HL-60 (cell line): ENCODE data around the gene PLBD2.
A peak's percentile ranks its signal among the peaks of the same experiment; 100 is the strongest.

ENCODE experiments used
- DNase-seq, 2 experiments: peaks; one replicate each; pipeline ENCODE4 v3.0.0-alpha.2; 2010 to 2020; ENCODE audit warnings: low read depth in 1 of 2, low spot score in 1 of 2
- H3K27ac ChIP-seq: fragments of 250-450 bp; sonication (Bioruptor Pico); replicated peaks from 2 replicates; pipeline ENCODE4 v1.5.1; 2020; ENCODE audit warnings: mild to moderate bottlenecking, moderate library complexity
- H3K27me3 ChIP-seq: fragments of 250-450 bp; sonication (Bioruptor Pico); 2 replicates; pipeline ENCODE4 v1.5.1; 2021; ENCODE audit warnings: mild to moderate bottlenecking, moderate library complexity; ENCODE audit not compliant: insufficient read depth, poor library complexity, severe bottlenecking
- H3K4me3 ChIP-seq: replicated peaks from 2 replicates; pipeline ENCODE4 v1.5.1; 2011; ENCODE audit warnings: mild to moderate bottlenecking, control low read depth, low read length; ENCODE audit not compliant: insufficient read depth
- CTCF ChIP-seq: IDR thresholded peaks from one replicate; pipeline ENCODE4 v1.5.1; 2011; ENCODE audit warnings: low read length, control low read depth, inconsistent platforms; ENCODE audit not compliant: insufficient read depth
- GABPA ChIP-seq: IDR thresholded peaks from 2 replicates; pipeline ENCODE4 v1.6.1; 2012; ENCODE audit warnings: low read depth
- POLR2AphosphoS5 ChIP-seq: IDR thresholded peaks from 2 replicates; pipeline ENCODE4 v1.6.1; 2012; ENCODE audit warnings: low read depth
- REST ChIP-seq: IDR thresholded peaks from 2 replicates; pipeline ENCODE4 v1.6.1; 2012; ENCODE audit warnings: low read depth; ENCODE audit not compliant: insufficient replicate concordance
- SPI1 ChIP-seq: IDR thresholded peaks from 2 replicates; pipeline ENCODE4 v1.6.1; 2012; ENCODE audit warnings: low read depth, mild to moderate bottlenecking, borderline replicate concordance

PLBD2 gene

GRCh38 chr12:113424915-113425823 lies 66.8 kb downstream of the PLBD2 start:
- Histone ChIP-seq H3K4me3 (no peak overlapping the region), H3K27ac (no peak overlapping the region), H3K27me3 (peaks cover 8% of the 10 kb centered on the region)
- peak; percentile 87 for TF ChIP-seq CTCF
- no peak for TF ChIP-seq POLR2AphosphoS5
- TF ChIP-seq GABPA: no peak
- TF ChIP-seq REST: no peak
- TF ChIP-seq SPI1: peak; percentile 37; the same call in 1 of the 2 replicates
- DNase-seq: peak in 1 of 2 experiments; percentile 65

GRCh38 chr12:113425960-113426453 lies 67.6 kb downstream of the PLBD2 start:
- H3K27ac ChIP-seq: no peak overlapping the region
- H3K4me3 ChIP-seq: no peak overlapping the region
- H3K27me3 ChIP-seq: peaks cover 8% of the 10 kb centered on the region
- no peak for TF ChIP-seq POLR2AphosphoS5
- TF ChIP-seq REST: no peak
- TF ChIP-seq CTCF: no peak
- no peak for TF ChIP-seq SPI1
- TF ChIP-seq GABPA: no peak
- no peak for DNase-seq

GRCh38 chr12:113427882-113428281 lies 69.5 kb downstream of the PLBD2 start:
- H3K27ac ChIP-seq: no peak overlapping the region
- peaks cover 8% of the 10 kb centered on the region for H3K27me3 ChIP-seq
- peak; percentile 73 for TF ChIP-seq REST
- no peak for TF ChIP-seq GABPA
- no peak for DNase-seq
- no peak overlapping the region for H3K4me3 ChIP-seq
